Measurements from ENCODE around the gene C1orf52.

Gene C1orf52

GRCh38 chr1:85228972-85229371 is 30.5 kb downstream of the C1orf52 start:
- no peak overlapping the region for H3K9ac ChIP-seq (ENCODE audit: low read depth, low read length)

DNA sequence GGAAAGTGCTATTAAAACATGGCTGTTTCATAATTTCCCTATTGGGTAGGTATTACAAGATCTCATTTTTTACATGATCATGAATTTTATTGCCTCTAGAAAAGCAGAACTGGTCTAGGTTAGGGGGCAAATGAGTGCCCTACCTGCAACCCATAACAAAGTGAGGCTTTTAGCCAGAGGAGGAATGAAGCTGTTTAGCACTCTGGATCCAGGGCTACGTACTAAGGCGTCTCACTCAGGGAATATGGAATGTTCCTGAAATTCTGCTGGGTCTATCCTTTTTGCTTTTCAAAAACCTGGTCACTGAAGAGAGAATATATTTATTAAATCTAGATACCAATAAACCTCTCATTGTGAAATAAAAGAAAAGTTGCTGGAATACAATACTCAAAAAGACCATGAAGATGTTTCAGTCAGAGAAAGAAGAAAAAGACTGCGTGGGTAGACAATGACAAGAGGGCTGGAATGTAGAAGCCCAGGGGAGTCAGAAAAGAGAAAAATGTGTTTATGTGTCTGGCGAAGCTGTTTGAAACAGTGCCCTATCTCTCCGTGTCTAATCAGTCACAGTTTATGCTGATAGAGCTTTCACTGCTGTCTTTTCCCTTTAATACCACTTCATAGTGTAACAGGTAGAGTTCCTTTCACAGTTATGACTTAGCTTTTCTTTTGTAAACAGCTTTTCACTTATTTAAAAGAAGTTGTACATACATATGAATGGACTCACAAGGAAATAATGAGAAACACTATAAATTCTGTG is 33.7 kb downstream of the C1orf52 start:
- peak overlapping the region; percentile 10 for H3K4me2 ChIP-seq (ENCODE audit: low read length)
- H3K4me1 ChIP-seq (ENCODE audit: control insufficient read depth, insufficient read depth, low read length): no peaks in the 10 kb centered on the region
- no peaks in the 10 kb centered on the region for H3K36me3 ChIP-seq (ENCODE audit: insufficient read depth, low read length)
- no peak overlapping the region for H3K4me3 ChIP-seq (ENCODE audit: low read length)
- H3K9ac ChIP-seq (ENCODE audit: low read depth, low read length): no peak overlapping the region
- no peaks in the 10 kb centered on the region for H3K9me3 ChIP-seq (replicated peaks; ENCODE audit: low read length)
- H3K27me3 ChIP-seq (ENCODE audit: control insufficient read depth, insufficient read depth, low read length): peaks cover 1% of the 10 kb centered on the region

More at GRCh38 chr1:85228972-85229371, 30.5 kb downstream of the C1orf52 start:
- Histone ChIP-seq H3K36me3 (ENCODE audit: insufficient read depth, low read length) (no peaks in the 10 kb centered on the region), H3K4me3 (ENCODE audit: low read length) (no peak overlapping the region), H3K4me2 (ENCODE audit: low read length) (no peak overlapping the region), H3K9me3 (replicated peaks; ENCODE audit: low read length) (no peaks in the 10 kb centered on the region), H3K27me3 (ENCODE audit: control insufficient read depth, insufficient read depth, low read length) (no peaks in the 10 kb centered on the region), H3K4me1 (ENCODE audit: control insufficient read depth, insufficient read depth, low read length) (no peaks in the 10 kb centered on the region)

DNA sequence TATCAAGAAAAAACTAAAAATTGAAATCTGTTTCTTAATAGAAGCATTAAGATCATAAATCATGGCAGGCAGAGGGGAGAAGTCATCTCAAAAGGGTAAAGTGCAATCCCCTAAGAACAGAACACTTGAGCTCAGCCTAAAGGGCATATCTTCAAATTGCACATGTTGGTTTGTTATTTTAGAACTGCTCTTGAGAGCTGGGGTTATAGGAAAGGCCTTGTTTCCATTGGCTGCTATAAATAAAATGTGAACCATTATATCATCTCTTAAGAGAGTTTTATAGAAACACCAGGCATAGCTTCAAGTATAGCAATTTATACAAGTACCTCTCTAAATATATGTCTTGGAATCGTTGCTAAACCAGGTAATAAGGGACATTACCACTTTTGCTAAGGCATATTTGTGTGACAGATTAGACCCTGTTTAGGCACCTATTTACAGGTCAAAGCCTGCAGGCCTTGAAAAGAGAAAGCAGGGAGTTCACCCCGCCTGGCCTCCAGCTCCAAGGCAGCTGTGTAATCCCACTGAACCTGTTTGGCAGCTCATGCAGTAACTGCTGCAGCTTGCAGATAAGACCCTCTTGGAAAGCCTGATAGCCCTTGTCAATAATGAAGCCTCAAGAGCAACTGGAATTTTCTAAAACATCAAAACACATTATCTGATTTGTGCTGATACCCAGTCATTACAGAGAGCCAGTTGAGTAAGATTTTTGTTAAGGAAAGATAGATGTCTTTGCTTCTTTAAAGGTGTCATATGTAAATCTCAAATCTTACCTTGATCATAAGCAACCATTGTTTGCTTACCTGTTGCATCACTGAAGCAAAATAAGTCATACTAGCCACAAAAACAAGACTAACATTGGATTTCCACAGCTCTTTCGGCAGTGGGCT is 34.5 kb downstream of the C1orf52 start:
- Histone ChIP-seq H3K4me2 (ENCODE audit: low read length) (no peak overlapping the region), H3K36me3 (ENCODE audit: insufficient read depth, low read length) (no peaks in the 10 kb centered on the region), H3K9me3 (replicated peaks; ENCODE audit: low read length) (no peaks in the 10 kb centered on the region), H3K9ac (ENCODE audit: low read depth, low read length) (no peak overlapping the region), H3K27me3 (ENCODE audit: control insufficient read depth, insufficient read depth, low read length) (peaks cover 5% of the 10 kb centered on the region), H3K4me1 (ENCODE audit: control insufficient read depth, insufficient read depth, low read length) (no peaks in the 10 kb centered on the region), H3K4me3 (ENCODE audit: low read length) (no peak overlapping the region)

DNA sequence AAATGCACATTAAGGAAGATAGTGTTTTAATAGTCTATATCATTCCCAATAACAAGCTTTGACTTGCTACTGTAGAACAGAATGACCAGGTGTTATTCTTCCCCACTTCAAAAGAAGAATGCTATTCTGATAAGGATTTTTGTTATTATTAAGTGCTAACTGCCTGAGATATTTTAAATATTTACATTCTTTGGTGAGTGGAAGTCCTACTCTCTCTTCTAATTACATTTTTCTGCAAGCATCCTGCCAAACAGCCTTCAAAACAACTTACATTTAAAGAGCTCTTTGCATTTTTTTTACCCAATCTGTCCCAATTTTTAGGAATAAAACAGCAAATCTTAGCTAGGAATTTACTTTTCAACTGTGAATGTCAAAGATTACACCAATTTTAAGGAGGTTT is 35.2 kb downstream of the C1orf52 start:
- no peak overlapping the region for H3K9ac ChIP-seq (ENCODE audit: low read depth, low read length)

DNA sequence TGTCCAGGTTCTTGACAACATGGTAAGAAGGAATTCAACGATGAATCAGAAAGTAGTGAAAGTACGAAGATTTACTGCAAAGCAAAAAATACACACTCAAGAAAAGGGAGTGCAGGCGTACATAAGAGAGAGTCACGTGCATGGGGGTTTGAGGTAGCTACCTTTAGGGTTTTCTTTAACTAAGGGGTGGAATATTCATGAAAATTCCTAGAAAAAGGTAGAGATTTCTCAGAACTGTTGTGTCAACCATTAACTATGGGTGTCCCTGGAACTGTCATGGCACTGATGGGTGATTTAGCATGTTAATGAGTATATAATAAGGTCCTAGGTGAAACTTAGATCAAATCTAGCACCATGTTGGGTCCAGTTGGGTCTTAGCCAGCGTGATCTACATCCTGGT is 36.1 kb downstream of the C1orf52 start:
- Histone ChIP-seq H3K4me1 (ENCODE audit: control insufficient read depth, insufficient read depth, low read length) (no peaks in the 10 kb centered on the region), H3K36me3 (ENCODE audit: insufficient read depth, low read length) (no peaks in the 10 kb centered on the region), H3K9me3 (replicated peaks; ENCODE audit: low read length) (no peaks in the 10 kb centered on the region), H3K9ac (ENCODE audit: low read depth, low read length) (no peak overlapping the region), H3K4me2 (ENCODE audit: low read length) (no peak overlapping the region), H3K27me3 (ENCODE audit: control insufficient read depth, insufficient read depth, low read length) (peaks cover 8% of the 10 kb centered on the region), H3K4me3 (ENCODE audit: low read length) (no peak overlapping the region)

More for the DNA sequence above, 35.2 kb downstream of the C1orf52 start:
- Histone ChIP-seq H3K36me3 (ENCODE audit: insufficient read depth, low read length) (no peaks in the 10 kb centered on the region), H3K4me1 (ENCODE audit: control insufficient read depth, insufficient read depth, low read length) (no peaks in the 10 kb centered on the region), H3K4me3 (ENCODE audit: low read length) (no peak overlapping the region), H3K9me3 (replicated peaks; ENCODE audit: low read length) (no peaks in the 10 kb centered on the region), H3K4me2 (ENCODE audit: low read length) (no peak overlapping the region), H3K27me3 (ENCODE audit: control insufficient read depth, insufficient read depth, low read length) (peaks cover 8% of the 10 kb centered on the region)

- peaks cover 15% of the 10 kb centered on the region for H3K27me3 ChIP-seq (ENCODE audit: control insufficient read depth, insufficient read depth, low read length)
- no peaks in the 10 kb centered on the region for H3K36me3 ChIP-seq (ENCODE audit: insufficient read depth, low read length)
- no peak overlapping the region for H3K4me3 ChIP-seq (ENCODE audit: low read length)
- H3K9ac ChIP-seq (ENCODE audit: low read depth, low read length): no peak overlapping the region
- H3K4me2 ChIP-seq (ENCODE audit: low read length): no peak overlapping the region
- no peaks in the 10 kb centered on the region for H3K9me3 ChIP-seq (replicated peaks; ENCODE audit: low read length)
- H3K4me1 ChIP-seq (ENCODE audit: control insufficient read depth, insufficient read depth, low read length): no peaks in the 10 kb centered on the region
These were observed 38.7 kb downstream of the C1orf52 start for GRCh38 chr1:85220756-85221201.

- no peak overlapping the region for H3K4me3 ChIP-seq (ENCODE audit: low read length)
- no peaks in the 10 kb centered on the region for H3K9me3 ChIP-seq (replicated peaks; ENCODE audit: low read length)
- H3K4me2 ChIP-seq (ENCODE audit: low read length): no peak overlapping the region
- no peaks in the 10 kb centered on the region for H3K4me1 ChIP-seq (ENCODE audit: control insufficient read depth, insufficient read depth, low read length)
- H3K27me3 ChIP-seq (ENCODE audit: control insufficient read depth, insufficient read depth, low read length): peaks cover 20% of the 10 kb centered on the region
- no peak overlapping the region for H3K9ac ChIP-seq (ENCODE audit: low read depth, low read length)
- H3K36me3 ChIP-seq (ENCODE audit: insufficient read depth, low read length): no peaks in the 10 kb centered on the region
These were observed 39.4 kb downstream of the C1orf52 start for GRCh38 chr1:85219853-85220610.

DNA sequence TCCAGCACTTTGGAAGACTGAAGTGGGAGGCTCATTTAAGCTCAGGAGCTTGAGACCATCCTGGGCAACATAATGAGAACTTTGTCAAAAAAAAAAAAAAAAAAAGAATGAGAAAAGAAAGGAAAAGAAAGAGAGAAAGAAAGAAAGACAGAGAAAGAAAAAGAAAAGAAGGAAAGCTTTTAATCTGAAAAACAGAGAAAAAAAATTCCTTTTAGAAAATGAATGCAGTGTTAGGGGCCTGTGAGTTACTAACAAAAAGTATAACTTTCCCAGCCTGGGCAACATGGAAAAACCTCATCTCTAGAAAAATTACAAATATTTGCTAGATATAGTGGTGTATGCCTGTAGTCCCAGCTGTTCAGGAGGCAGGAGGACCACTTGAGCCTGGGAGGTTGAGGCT is 42.8 kb downstream of the C1orf52 start:
- H3K36me3 ChIP-seq (ENCODE audit: insufficient read depth, low read length): no peaks in the 10 kb centered on the region

GRCh38 chr1:85214654-85215053 is 44.8 kb downstream of the C1orf52 start:
- H3K27me3 ChIP-seq (ENCODE audit: control insufficient read depth, insufficient read depth, low read length): peaks cover 12% of the 10 kb centered on the region
- no peaks in the 10 kb centered on the region for H3K9me3 ChIP-seq (replicated peaks; ENCODE audit: low read length)
- no peak overlapping the region for H3K4me3 ChIP-seq (ENCODE audit: low read length)
- no peak overlapping the region for H3K4me2 ChIP-seq (ENCODE audit: low read length)
- no peaks in the 10 kb centered on the region for H3K36me3 ChIP-seq (ENCODE audit: insufficient read depth, low read length)
- H3K9ac ChIP-seq (ENCODE audit: low read depth, low read length): no peak overlapping the region
- H3K4me1 ChIP-seq (ENCODE audit: control insufficient read depth, insufficient read depth, low read length): no peaks in the 10 kb centered on the region

More for the DNA sequence above, 42.8 kb downstream of the C1orf52 start:
- H3K4me3 ChIP-seq (ENCODE audit: low read length): no peak overlapping the region
- no peaks in the 10 kb centered on the region for H3K9me3 ChIP-seq (replicated peaks; ENCODE audit: low read length)
- H3K4me2 ChIP-seq (ENCODE audit: low read length): no peak overlapping the region
- no peak overlapping the region for H3K9ac ChIP-seq (ENCODE audit: low read depth, low read length)
- no peaks in the 10 kb centered on the region for H3K4me1 ChIP-seq (ENCODE audit: control insufficient read depth, insufficient read depth, low read length)
- H3K27me3 ChIP-seq (ENCODE audit: control insufficient read depth, insufficient read depth, low read length): peaks cover 20% of the 10 kb centered on the region

DNA sequence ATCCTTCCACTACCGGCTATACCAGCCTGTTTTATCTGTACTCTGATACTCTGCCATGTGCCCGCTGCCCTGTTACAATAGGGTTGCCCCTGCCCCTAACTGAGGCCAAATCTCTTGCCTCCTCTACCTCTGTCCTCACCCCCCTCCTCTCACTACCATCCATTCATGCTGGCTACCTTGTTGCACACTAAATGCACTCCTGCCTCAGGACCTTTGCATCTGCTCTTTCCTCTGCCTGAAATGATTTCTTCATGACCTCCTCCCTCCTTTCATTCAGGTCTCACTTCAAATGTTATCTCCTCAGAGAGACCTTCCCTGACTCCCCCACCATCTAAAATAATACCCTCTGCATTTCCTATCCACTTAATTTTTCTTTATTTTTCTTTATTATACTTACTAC is 51.0 kb downstream of the C1orf52 start:
- Histone ChIP-seq H3K27me3 (ENCODE audit: control insufficient read depth, insufficient read depth, low read length) (no peaks in the 10 kb centered on the region), H3K9ac (ENCODE audit: low read depth, low read length) (no peak overlapping the region), H3K36me3 (ENCODE audit: insufficient read depth, low read length) (no peaks in the 10 kb centered on the region), H3K9me3 (replicated peaks; ENCODE audit: low read length) (no peaks in the 10 kb centered on the region), H3K4me3 (ENCODE audit: low read length) (no peak overlapping the region), H3K4me1 (ENCODE audit: control insufficient read depth, insufficient read depth, low read length) (peaks cover 15% of the 10 kb centered on the region), H3K4me2 (ENCODE audit: low read length) (no peak overlapping the region)

DNA sequence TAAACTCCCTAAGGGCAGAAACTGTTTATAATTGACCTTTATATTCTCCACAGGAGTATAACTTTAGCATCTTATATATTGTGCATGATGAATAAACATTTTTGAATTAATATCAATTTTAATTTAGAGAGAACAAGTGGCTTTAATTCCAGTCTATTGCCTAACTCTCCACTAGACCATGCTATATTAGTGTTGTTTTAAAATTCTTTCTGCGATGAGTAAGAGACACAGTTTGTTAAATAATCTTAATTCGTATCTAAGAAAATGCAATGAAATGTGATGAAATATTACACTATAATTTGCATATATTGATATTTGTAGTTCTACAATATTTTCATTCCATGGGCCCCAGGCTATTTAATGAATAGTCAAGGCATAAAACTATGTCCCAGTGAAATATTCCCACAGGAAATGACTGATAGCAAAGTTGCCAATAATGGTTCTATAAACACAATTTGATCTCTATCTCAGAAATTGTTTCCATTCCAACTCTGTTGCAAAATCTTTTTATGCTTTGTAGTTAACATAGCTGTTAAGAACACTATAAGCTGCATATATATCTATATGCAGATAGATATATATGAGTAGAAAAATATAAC is 55.8 kb downstream of the C1orf52 start:
- no peaks in the 10 kb centered on the region for H3K27me3 ChIP-seq (ENCODE audit: control insufficient read depth, insufficient read depth, low read length)
- H3K4me1 ChIP-seq (ENCODE audit: control insufficient read depth, insufficient read depth, low read length): peaks cover 38% of the 10 kb centered on the region
- no peak overlapping the region for H3K9ac ChIP-seq (ENCODE audit: low read depth, low read length)
- no peak overlapping the region for H3K4me3 ChIP-seq (ENCODE audit: low read length)
- H3K36me3 ChIP-seq (ENCODE audit: insufficient read depth, low read length): no peaks in the 10 kb centered on the region
- H3K4me2 ChIP-seq (ENCODE audit: low read length): peak overlapping the region; percentile 6
- H3K9me3 ChIP-seq (replicated peaks; ENCODE audit: low read length): no peaks in the 10 kb centered on the region

Measured in skeletal muscle satellite cell (primary cell).